ENCODE results near the gene SMAD3.

DNA sequence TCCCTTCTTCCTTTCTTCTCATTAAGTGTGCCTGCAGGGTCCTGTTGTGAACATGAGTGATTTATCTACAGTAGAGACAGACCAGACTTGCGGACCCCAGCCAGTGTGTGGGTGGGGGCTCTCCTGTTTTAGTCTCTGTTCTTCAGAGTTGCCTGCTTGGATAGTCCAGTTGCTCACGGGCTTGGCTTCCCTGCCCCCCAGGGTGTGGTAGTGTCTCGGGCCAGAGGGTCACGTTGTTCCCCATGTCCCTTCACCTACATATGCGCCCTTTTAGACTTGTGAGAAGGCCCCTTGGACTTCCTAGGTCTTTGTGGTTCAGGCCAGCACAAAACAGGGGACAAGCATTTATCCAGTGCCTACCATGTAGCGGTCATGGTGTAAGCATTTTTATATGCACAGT lies 103.3 kb downstream of the SMAD3 start:
- TF ChIP-seq, protein P1, sequence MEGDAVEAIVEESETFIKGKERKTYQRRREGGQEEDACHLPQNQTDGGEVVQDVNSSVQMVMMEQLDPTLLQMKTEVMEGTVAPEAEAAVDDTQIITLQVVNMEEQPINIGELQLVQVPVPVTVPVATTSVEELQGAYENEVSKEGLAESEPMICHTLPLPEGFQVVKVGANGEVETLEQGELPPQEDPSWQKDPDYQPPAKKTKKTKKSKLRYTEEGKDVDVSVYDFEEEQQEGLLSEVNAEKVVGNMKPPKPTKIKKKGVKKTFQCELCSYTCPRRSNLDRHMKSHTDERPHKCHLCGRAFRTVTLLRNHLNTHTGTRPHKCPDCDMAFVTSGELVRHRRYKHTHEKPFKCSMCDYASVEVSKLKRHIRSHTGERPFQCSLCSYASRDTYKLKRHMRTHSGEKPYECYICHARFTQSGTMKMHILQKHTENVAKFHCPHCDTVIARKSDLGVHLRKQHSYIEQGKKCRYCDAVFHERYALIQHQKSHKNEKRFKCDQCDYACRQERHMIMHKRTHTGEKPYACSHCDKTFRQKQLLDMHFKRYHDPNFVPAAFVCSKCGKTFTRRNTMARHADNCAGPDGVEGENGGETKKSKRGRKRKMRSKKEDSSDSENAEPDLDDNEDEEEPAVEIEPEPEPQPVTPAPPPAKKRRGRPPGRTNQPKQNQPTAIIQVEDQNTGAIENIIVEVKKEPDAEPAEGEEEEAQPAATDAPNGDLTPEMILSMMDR (IDR thresholded peaks at IDR 0.05): no peak
- TF ChIP-seq EP300 (IDR thresholded peaks at IDR 0.05) (no peak), POLR2A (IDR thresholded peaks at IDR 0.05) (no peak)

All from suprapubic skin (tissue), 3 donors.